ACC112 (cell line): ENCODE data around the gene KCNJ11.

Source experiments
- H2AFZ ChIP-seq: fragments of 200-600 bp; sonication (generic); one replicate; pipeline ENCODE4 v1.6.0; 2017; ENCODE audit warnings: antibody characterized with exemption, low read length; ENCODE audit not compliant: unreplicated experiment
- H3K27ac ChIP-seq: fragments of 200-600 bp; sonication (generic); 2 replicates; pipeline ENCODE4 v1.5.1; 2014; ENCODE audit warnings: low read depth, mild to moderate bottlenecking, antibody characterized with exemption, low read length, moderate library complexity
- H3K27me3 ChIP-seq: fragments of 200-600 bp; sonication (generic); 2 replicates; pipeline ENCODE4 v1.6.1; 2014; ENCODE audit warnings: mild to moderate bottlenecking, antibody characterized with exemption, low read length, moderate library complexity, mixed read lengths; ENCODE audit not compliant: insufficient read depth
- H3K36me3 ChIP-seq: fragments of 200-600 bp; sonication (generic); 2 replicates; pipeline ENCODE4 v1.6.1; 2016; ENCODE audit warnings: mild to moderate bottlenecking, antibody characterized with exemption, low read length, moderate library complexity, mixed read lengths; ENCODE audit not compliant: insufficient read depth
- H3K4me1 ChIP-seq: fragments of 200-600 bp; sonication (generic); one replicate; pipeline ENCODE4 v1.6.1; 2016; ENCODE audit warnings: low read length, mixed read lengths; ENCODE audit not compliant: insufficient read depth, unreplicated experiment, control insufficient read depth
- H3K4me3 ChIP-seq: fragments of 200-600 bp; sonication (generic); 2 replicates; pipeline ENCODE4 v1.5.1; 2014; ENCODE audit warnings: mild to moderate bottlenecking, low read depth, low read length
- H3K79me2 ChIP-seq: fragments of 200-600 bp; sonication (generic); one replicate; pipeline ENCODE4 v1.6.0; 2016; ENCODE audit warnings: low read length; ENCODE audit not compliant: control insufficient read depth, unreplicated experiment, insufficient read depth

The KCNJ11 gene

GRCh38 chr11:17418444-17419081 lies 30.1 kb upstream of the KCNJ11 start:
- Histone ChIP-seq H3K27me3 (peaks cover 96% of the 10 kb centered on the region), H3K27ac (no peak overlapping the region), H3K36me3 (no peaks in the 10 kb centered on the region), H3K79me2 (no peaks in the 10 kb centered on the region), H2AFZ (no peak overlapping the region), H3K4me3 (no peak overlapping the region), H3K4me1 (no peaks in the 10 kb centered on the region)

- Histone ChIP-seq H3K36me3 (no peaks in the 10 kb centered on the region), H3K27me3 (peaks cover 92% of the 10 kb centered on the region), H2AFZ (no peak overlapping the region), H3K79me2 (no peaks in the 10 kb centered on the region), H3K27ac (no peak overlapping the region), H3K4me3 (no peak overlapping the region), H3K4me1 (no peaks in the 10 kb centered on the region)
Observed at GRCh38 chr11:17416492-17416891, 28.0 kb upstream of the KCNJ11 start.

- Histone ChIP-seq H3K4me3 (no peak overlapping the region), H3K27me3 (peaks cover 84% of the 10 kb centered on the region), H3K36me3 (no peaks in the 10 kb centered on the region), H3K79me2 (no peaks in the 10 kb centered on the region), H3K27ac (no peak overlapping the region), H3K4me1 (no peaks in the 10 kb centered on the region), H2AFZ (no peak overlapping the region)
Observed at GRCh38 chr11:17415523-17416104, 27.2 kb upstream of the KCNJ11 start.

GRCh38 chr11:17414992-17415391 lies 26.5 kb upstream of the KCNJ11 start:
- H3K79me2 ChIP-seq = no peaks in the 10 kb centered on the region
- H2AFZ ChIP-seq = no peak overlapping the region
- H3K4me1 ChIP-seq = no peaks in the 10 kb centered on the region
- no peaks in the 10 kb centered on the region for H3K36me3 ChIP-seq
- H3K27me3 ChIP-seq = peaks cover 78% of the 10 kb centered on the region
- no peak overlapping the region for H3K4me3 ChIP-seq
- H3K27ac ChIP-seq = no peak overlapping the region

GRCh38 chr11:17414317-17414737 lies 25.9 kb upstream of the KCNJ11 start:
- Histone ChIP-seq H3K4me1 (no peaks in the 10 kb centered on the region), H3K27me3 (peaks cover 71% of the 10 kb centered on the region), H3K27ac (no peak overlapping the region), H3K36me3 (no peaks in the 10 kb centered on the region), H3K79me2 (no peaks in the 10 kb centered on the region), H3K4me3 (no peak overlapping the region), H2AFZ (no peak overlapping the region)

GRCh38 chr11:17413414-17414316 lies 25.2 kb upstream of the KCNJ11 start:
- H3K36me3 ChIP-seq = no peaks in the 10 kb centered on the region
- H3K27me3 ChIP-seq = peaks cover 65% of the 10 kb centered on the region
- no peak overlapping the region for H3K27ac ChIP-seq
- no peak overlapping the region for H2AFZ ChIP-seq
- no peaks in the 10 kb centered on the region for H3K4me1 ChIP-seq
- H3K4me3 ChIP-seq = no peak overlapping the region
- H3K79me2 ChIP-seq = no peaks in the 10 kb centered on the region

GRCh38 chr11:17412488-17413180 lies 24.2 kb upstream of the KCNJ11 start:
- no peaks in the 10 kb centered on the region for H3K79me2 ChIP-seq
- no peak overlapping the region for H2AFZ ChIP-seq
- H3K4me1 ChIP-seq = no peaks in the 10 kb centered on the region
- H3K27ac ChIP-seq = no peak overlapping the region
- H3K36me3 ChIP-seq = no peaks in the 10 kb centered on the region
- no peak overlapping the region for H3K4me3 ChIP-seq
- peaks cover 54% of the 10 kb centered on the region for H3K27me3 ChIP-seq

- no peak overlapping the region for H3K27ac ChIP-seq
Observed at GRCh38 chr11:17411418-17411817, 23.0 kb upstream of the KCNJ11 start.

GRCh38 chr11:17410606-17411379 lies 22.3 kb upstream of the KCNJ11 start:
- Histone ChIP-seq H2AFZ (no peak overlapping the region), H3K4me1 (peaks cover 7% of the 10 kb centered on the region), H3K4me3 (no peak overlapping the region), H3K27ac (no peak overlapping the region), H3K27me3 (peaks cover 36% of the 10 kb centered on the region), H3K79me2 (no peaks in the 10 kb centered on the region), H3K36me3 (no peaks in the 10 kb centered on the region)

More at GRCh38 chr11:17411418-17411817, 23.0 kb upstream of the KCNJ11 start:
- no peak overlapping the region for H2AFZ ChIP-seq
- H3K27me3 ChIP-seq = peaks cover 42% of the 10 kb centered on the region
- H3K36me3 ChIP-seq = no peaks in the 10 kb centered on the region
- H3K79me2 ChIP-seq = no peaks in the 10 kb centered on the region
- H3K4me1 ChIP-seq = peaks cover 1% of the 10 kb centered on the region
- no peak overlapping the region for H3K4me3 ChIP-seq

- Histone ChIP-seq H3K4me3 (no peak overlapping the region), H3K36me3 (no peaks in the 10 kb centered on the region), H2AFZ (no peak overlapping the region), H3K79me2 (no peaks in the 10 kb centered on the region), H3K27ac (no peak overlapping the region), H3K27me3 (peaks cover 14% of the 10 kb centered on the region), H3K4me1 (peaks cover 17% of the 10 kb centered on the region)
Observed at GRCh38 chr11:17408641-17409040, 20.2 kb upstream of the KCNJ11 start.
